OCI-LY7 (cell line): ENCODE measurements around the gene NPDC1.

Experiments used
- EZH2phosphoT487 ChIP-seq: fragments of 200-600 bp; sonication (generic); IDR thresholded peaks from 2 replicates; pipeline ENCODE4 v1.6.1; 2018; ENCODE audit warnings: low read depth, borderline replicate concordance, mild to moderate bottlenecking, mixed run types, antibody characterized with exemption, low read length, moderate library complexity, mixed read lengths
- TF ChIP-seq, protein P1 (sequence below): fragments of 200-600 bp; sonication (generic); conservative IDR thresholded peaks from 2 replicates; pipeline ENCODE4 v1.5.1; 2014; ENCODE audit warnings: mild to moderate bottlenecking, antibody characterized with exemption, low read length, moderate library complexity, mixed read lengths

DNA sequence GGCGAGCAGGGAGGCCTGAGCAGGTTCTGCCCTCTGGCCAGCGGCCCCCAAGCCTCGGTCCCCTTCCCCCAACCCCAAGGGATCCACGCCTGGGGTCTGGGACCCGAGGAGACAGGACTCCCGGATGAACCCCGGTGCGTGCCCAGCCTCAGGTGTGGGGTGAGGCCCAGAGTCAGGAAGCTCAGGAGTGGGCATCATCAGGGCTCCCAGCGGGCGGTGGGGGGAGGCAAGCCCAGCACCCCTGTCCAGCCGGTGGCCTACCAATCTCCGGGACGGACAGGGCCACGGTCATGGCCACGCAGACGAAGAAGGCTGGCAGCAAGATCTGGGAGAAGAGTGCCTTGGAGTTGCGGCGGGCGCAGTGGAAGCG is 32.4 kb downstream of the NPDC1 start:
- TF ChIP-seq, protein P1, sequence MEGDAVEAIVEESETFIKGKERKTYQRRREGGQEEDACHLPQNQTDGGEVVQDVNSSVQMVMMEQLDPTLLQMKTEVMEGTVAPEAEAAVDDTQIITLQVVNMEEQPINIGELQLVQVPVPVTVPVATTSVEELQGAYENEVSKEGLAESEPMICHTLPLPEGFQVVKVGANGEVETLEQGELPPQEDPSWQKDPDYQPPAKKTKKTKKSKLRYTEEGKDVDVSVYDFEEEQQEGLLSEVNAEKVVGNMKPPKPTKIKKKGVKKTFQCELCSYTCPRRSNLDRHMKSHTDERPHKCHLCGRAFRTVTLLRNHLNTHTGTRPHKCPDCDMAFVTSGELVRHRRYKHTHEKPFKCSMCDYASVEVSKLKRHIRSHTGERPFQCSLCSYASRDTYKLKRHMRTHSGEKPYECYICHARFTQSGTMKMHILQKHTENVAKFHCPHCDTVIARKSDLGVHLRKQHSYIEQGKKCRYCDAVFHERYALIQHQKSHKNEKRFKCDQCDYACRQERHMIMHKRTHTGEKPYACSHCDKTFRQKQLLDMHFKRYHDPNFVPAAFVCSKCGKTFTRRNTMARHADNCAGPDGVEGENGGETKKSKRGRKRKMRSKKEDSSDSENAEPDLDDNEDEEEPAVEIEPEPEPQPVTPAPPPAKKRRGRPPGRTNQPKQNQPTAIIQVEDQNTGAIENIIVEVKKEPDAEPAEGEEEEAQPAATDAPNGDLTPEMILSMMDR: no peak
- TF ChIP-seq EZH2phosphoT487: no peak
